Erythroblast (primary cell): Measurements from ENCODE around the gene CHST15.

ENCODE experiments used
- GATA1 ChIP-seq: IDR thresholded peaks from 2 replicates; pipeline ENCODE4 v1.6.1; 2011; ENCODE audit warnings: low read depth, mild to moderate bottlenecking, control low read depth, low read length, moderate library complexity
- POLR2A ChIP-seq: IDR thresholded peaks from 2 replicates; pipeline ENCODE4 v1.6.1; 2011; ENCODE audit warnings: mild to moderate bottlenecking, low read length

- TF ChIP-seq POLR2A (no peak), GATA1 (no peak)
Observed at GRCh38 chr10:124078028-124078427, 15.4 kb downstream of the CHST15 start.
